H1 (cell line): ENCODE data around the gene AQP2. TPM values are rescaled to one million over a fixed set of nuclear protein-coding genes. Genes with fewer than 3 reads are reported as not detected.

Experiments used
- EP300 ChIP-seq, 2 experiments: IDR thresholded peaks; 1 replicate in 1 of 2; 2 replicates in 1 of 2; pipeline ENCODE4 v1.6.1; 2011 to 2012; ENCODE audit warnings: low read depth in 2 of 2, low read length in 2 of 2, mild to moderate bottlenecking in 2 of 2, borderline replicate concordance in 1 of 2, inconsistent platforms in 1 of 2, moderate library complexity in 1 of 2
- HDAC2 ChIP-seq, 2 experiments: fragments of 300-600 bp in 1 of 2; sonication (generic) in 1 of 2; IDR thresholded peaks; 2 replicates each; pipeline ENCODE4 v1.6.1; 2011 to 2012; ENCODE audit warnings: low read depth in 2 of 2, low read length in 2 of 2, mild to moderate bottlenecking in 2 of 2, moderate library complexity in 2 of 2, borderline replicate concordance in 1 of 2, inconsistent platforms in 1 of 2
- KDM1A ChIP-seq: fragments of 200-600, 300-600 bp; sonication (generic); IDR thresholded peaks from 2 replicates; pipeline ENCODE4 v1.7.1; 2016; ENCODE audit warnings: mild to moderate bottlenecking, low read length, borderline replicate concordance
- KDM4A ChIP-seq: IDR thresholded peaks from one replicate; pipeline ENCODE4 v1.7.1; 2012; ENCODE audit warnings: low read depth, mild to moderate bottlenecking, moderate library complexity, low read length, inconsistent platforms; ENCODE audit not compliant: severe bottlenecking
- PHF8 ChIP-seq: fragments of 200-600 bp; sonication (generic); conservative IDR thresholded peaks from 2 replicates; pipeline ENCODE4 v1.7.1; 2012; ENCODE audit warnings: low read depth, mild to moderate bottlenecking, inconsistent platforms, low read length, moderate library complexity
- SIN3A ChIP-seq, 2 experiments: IDR thresholded peaks in 1 of 2; conservative IDR thresholded peaks in 1 of 2; 2 replicates each; pipeline ENCODE4 v1.6.1; 2011 to 2012; ENCODE audit warnings: low read length in 2 of 2, improper control_type of control experiment in 1 of 2, low read depth in 1 of 2, mild to moderate bottlenecking in 1 of 2
- SP1 ChIP-seq: IDR thresholded peaks from 2 replicates; pipeline ENCODE4 v1.6.1; 2011; ENCODE audit warnings: low read depth, low read length
- YY1 ChIP-seq: IDR thresholded peaks from 2 replicates; pipeline ENCODE4 v1.6.1; 2011; ENCODE audit warnings: low read depth, mild to moderate bottlenecking, low read length
- polyA plus RNA-seq, 7 experiments: library from polyadenylated mRNA; depleted of rRNA in 3 of 7; stranded (reverse) in 5 of 7; unstranded in 2 of 7; fragments of >200 nt in 5 of 7; fragments of 200-250 nt in 2 of 7; gene quantifications; 1 replicate in 5 of 7; 2 replicates in 1 of 7; 4 replicates in 1 of 7; pipeline versions ENCODE4 v1.2.1 to v1.2.3, GENCODE V29; 2011 to 2013; ENCODE audit warnings: missing spikeins in 2 of 7, mixed read lengths in 2 of 7
- total RNA-seq: library from RNA; stranded (reverse); fragmentation: NEBNext Ultra II Directional; extraction: Animal tissue kit (Norgen Biotek cat#: 25700); gene quantifications from 2 replicates; pipeline ENCODE4 v1.2.1, GENCODE V29; 2021
- TF ChIP-seq, protein P1 (sequence below): fragments of 300-600 bp; sonication (generic); IDR thresholded peaks from 2 replicates; pipeline ENCODE4 v1.7.1; 2012; ENCODE audit warnings: low read length, moderate library complexity, mild to moderate bottlenecking, inconsistent platforms; ENCODE audit not compliant: insufficient replicate concordance

The AQP2 gene
- total and polyA plus RNA-seq, 2 of the 8 experiments (the other 6 are each of a cell fraction or from before 2014, with no cell fraction given), result not detected

DNA sequence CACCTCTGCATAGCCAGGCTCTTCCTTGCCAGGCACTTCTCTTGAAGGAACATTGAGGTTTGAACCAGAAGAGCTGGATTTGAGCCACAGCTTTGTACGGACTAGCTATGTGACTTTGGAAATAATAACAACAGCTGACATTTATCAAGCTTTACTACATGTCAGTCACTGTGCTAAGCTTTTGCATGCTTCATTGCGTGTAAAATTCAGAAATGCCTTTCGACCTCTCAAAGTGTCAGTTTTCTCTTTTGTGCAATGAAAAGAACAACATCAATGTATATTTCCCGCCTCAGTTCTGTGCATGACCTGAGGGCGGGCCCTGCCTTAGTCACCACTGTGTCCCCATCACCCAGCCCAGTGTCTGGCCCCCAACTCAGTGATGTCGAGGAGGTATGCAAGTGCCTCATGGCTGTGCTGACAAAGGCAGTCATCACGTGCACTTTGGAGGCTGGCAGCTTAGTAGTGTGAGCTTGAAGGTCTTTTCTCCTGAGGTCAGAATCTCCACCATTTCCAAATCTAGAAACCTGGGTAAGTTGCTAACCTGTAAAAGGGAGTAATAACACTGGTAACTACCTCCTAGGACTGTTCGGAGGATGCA lies 17.9 kb upstream of the AQP2 start (continued):
- TF ChIP-seq, protein P1, sequence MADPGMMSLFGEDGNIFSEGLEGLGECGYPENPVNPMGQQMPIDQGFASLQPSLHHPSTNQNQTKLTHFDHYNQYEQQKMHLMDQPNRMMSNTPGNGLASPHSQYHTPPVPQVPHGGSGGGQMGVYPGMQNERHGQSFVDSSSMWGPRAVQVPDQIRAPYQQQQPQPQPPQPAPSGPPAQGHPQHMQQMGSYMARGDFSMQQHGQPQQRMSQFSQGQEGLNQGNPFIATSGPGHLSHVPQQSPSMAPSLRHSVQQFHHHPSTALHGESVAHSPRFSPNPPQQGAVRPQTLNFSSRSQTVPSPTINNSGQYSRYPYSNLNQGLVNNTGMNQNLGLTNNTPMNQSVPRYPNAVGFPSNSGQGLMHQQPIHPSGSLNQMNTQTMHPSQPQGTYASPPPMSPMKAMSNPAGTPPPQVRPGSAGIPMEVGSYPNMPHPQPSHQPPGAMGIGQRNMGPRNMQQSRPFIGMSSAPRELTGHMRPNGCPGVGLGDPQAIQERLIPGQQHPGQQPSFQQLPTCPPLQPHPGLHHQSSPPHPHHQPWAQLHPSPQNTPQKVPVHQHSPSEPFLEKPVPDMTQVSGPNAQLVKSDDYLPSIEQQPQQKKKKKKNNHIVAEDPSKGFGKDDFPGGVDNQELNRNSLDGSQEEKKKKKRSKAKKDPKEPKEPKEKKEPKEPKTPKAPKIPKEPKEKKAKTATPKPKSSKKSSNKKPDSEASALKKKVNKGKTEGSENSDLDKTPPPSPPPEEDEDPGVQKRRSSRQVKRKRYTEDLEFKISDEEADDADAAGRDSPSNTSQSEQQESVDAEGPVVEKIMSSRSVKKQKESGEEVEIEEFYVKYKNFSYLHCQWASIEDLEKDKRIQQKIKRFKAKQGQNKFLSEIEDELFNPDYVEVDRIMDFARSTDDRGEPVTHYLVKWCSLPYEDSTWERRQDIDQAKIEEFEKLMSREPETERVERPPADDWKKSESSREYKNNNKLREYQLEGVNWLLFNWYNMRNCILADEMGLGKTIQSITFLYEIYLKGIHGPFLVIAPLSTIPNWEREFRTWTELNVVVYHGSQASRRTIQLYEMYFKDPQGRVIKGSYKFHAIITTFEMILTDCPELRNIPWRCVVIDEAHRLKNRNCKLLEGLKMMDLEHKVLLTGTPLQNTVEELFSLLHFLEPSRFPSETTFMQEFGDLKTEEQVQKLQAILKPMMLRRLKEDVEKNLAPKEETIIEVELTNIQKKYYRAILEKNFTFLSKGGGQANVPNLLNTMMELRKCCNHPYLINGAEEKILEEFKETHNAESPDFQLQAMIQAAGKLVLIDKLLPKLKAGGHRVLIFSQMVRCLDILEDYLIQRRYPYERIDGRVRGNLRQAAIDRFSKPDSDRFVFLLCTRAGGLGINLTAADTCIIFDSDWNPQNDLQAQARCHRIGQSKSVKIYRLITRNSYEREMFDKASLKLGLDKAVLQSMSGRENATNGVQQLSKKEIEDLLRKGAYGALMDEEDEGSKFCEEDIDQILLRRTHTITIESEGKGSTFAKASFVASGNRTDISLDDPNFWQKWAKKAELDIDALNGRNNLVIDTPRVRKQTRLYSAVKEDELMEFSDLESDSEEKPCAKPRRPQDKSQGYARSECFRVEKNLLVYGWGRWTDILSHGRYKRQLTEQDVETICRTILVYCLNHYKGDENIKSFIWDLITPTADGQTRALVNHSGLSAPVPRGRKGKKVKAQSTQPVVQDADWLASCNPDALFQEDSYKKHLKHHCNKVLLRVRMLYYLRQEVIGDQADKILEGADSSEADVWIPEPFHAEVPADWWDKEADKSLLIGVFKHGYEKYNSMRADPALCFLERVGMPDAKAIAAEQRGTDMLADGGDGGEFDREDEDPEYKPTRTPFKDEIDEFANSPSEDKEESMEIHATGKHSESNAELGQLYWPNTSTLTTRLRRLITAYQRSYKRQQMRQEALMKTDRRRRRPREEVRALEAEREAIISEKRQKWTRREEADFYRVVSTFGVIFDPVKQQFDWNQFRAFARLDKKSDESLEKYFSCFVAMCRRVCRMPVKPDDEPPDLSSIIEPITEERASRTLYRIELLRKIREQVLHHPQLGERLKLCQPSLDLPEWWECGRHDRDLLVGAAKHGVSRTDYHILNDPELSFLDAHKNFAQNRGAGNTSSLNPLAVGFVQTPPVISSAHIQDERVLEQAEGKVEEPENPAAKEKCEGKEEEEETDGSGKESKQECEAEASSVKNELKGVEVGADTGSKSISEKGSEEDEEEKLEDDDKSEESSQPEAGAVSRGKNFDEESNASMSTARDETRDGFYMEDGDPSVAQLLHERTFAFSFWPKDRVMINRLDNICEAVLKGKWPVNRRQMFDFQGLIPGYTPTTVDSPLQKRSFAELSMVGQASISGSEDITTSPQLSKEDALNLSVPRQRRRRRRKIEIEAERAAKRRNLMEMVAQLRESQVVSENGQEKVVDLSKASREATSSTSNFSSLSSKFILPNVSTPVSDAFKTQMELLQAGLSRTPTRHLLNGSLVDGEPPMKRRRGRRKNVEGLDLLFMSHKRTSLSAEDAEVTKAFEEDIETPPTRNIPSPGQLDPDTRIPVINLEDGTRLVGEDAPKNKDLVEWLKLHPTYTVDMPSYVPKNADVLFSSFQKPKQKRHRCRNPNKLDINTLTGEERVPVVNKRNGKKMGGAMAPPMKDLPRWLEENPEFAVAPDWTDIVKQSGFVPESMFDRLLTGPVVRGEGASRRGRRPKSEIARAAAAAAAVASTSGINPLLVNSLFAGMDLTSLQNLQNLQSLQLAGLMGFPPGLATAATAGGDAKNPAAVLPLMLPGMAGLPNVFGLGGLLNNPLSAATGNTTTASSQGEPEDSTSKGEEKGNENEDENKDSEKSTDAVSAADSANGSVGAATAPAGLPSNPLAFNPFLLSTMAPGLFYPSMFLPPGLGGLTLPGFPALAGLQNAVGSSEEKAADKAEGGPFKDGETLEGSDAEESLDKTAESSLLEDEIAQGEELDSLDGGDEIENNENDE, result no peak
- TF ChIP-seq EP300 (IDR thresholded peaks at IDR 0.05; ENCODE audit: borderline replicate concordance in 1 of 2, low read depth in 2 of 2, low read length in 2 of 2) (no peak), KDM1A (no peak), YY1 (no peak), PHF8 (no peak), SIN3A (conservative IDR thresholded peaks at IDR 0.05 in 1 of 2, IDR thresholded peaks at IDR 0.05 in 1 of 2; ENCODE audit: low read depth in 1 of 2, low read length in 2 of 2) (no peak), KDM4A (no peak), HDAC2 (IDR thresholded peaks at IDR 0.05; ENCODE audit: borderline replicate concordance in 1 of 2, low read depth in 2 of 2, low read length in 2 of 2) (no peak), SP1 (no peak)
